Endothelial cell of umbilical vein (primary cell): ENCODE results near the gene MEI1. TPM values are rescaled to one million over a fixed set of nuclear protein-coding genes. Genes with fewer than 3 reads are reported as not detected.
"Not testable (repeated sequence)": the region's sequence is repeated elsewhere in the genome, so short reads cannot be mapped to it uniquely, and the experiment has no call there.

Experiments used
- BruUV-seq: library from RNA; stranded (reverse); fragments of 400-500 nt; replicated peaks from 2 replicates; lab custom pipeline; 2021; lab: Mats Ljungman, UMichigan
- CTCF ChIA-PET: fragments of 300-600, 350-600 bp; sonication (Branson Sonifier 250); formaldehyde crosslinking; loops from one replicate; lab custom pipeline; 2021; ENCODE audit warnings: antibody characterized with exemption, inconsistent platforms; lab: Charles Lee
- POLR2A ChIA-PET: fragments of 300-600, 350-600 bp; sonication (Branson Sonifier 250); formaldehyde crosslinking; loops from one replicate; lab custom pipeline; 2021; ENCODE audit warnings: antibody characterized with exemption, inconsistent platforms; lab: Charles Lee
- DNase-seq: peaks from one replicate; pipeline ENCODE4 v3.0.0-alpha.2; 2011; ENCODE audit warnings: low read depth, low spot score
- FAIRE-seq: peaks from 2 replicates; lab custom pipeline; 2011; peaks lifted over from hg19 to GRCh38; lab: Jason Lieb, UNC
- H2AFZ ChIP-seq: 2 replicates; pipeline ENCODE4 v1.6.0; 2012; ENCODE audit warnings: low read depth, low read length, control low read depth, inconsistent platforms
- H3K27ac ChIP-seq: 2 replicates; pipeline ENCODE4 v1.5.1; 2011; ENCODE audit warnings: low read depth, mild to moderate bottlenecking, control low read depth, low read length, moderate library complexity; ENCODE audit not compliant: insufficient read depth
- H3K27me3 ChIP-seq, 2 experiments: 2 replicates each; pipeline versions ENCODE4 v1.6.0 to v1.6.1; 2011; ENCODE audit warnings: low read length in 2 of 2, mixed read lengths in 1 of 2; ENCODE audit not compliant: control insufficient read depth in 2 of 2, insufficient read depth in 2 of 2
- H3K36me3 ChIP-seq, 2 experiments: 2 replicates in 1 of 2; 3 replicates in 1 of 2; pipeline ENCODE4 v1.5.1; 2011; ENCODE audit warnings: low read length in 2 of 2, mild to moderate bottlenecking in 1 of 2, moderate library complexity in 1 of 2; ENCODE audit not compliant: control insufficient read depth in 2 of 2, insufficient read depth in 2 of 2; ENCODE audit errors: extremely low read depth in 1 of 2
- H3K4me1 ChIP-seq: 3 replicates; pipeline ENCODE4 v1.5.1; 2011; ENCODE audit warnings: mild to moderate bottlenecking, low read length; ENCODE audit not compliant: control insufficient read depth, insufficient read depth; ENCODE audit errors: extremely low read depth
- H3K4me2 ChIP-seq: 2 replicates; pipeline ENCODE4 v1.6.1; 2011; ENCODE audit warnings: low read length, control low read depth, mixed read lengths; ENCODE audit not compliant: insufficient read depth
- H3K4me3 ChIP-seq, 3 experiments: fragments of 200-600 bp in 1 of 3; sonication (generic), shearing (Covaris generic) in 1 of 3; replicated peaks in 1 of 3; 2 replicates each; pipeline ENCODE4 v1.5.1; 2011 to 2016; ENCODE audit warnings: control low read depth in 3 of 3, low read length in 3 of 3, mild to moderate bottlenecking in 2 of 3, inconsistent platforms in 1 of 3, low read depth in 1 of 3, moderate library complexity in 1 of 3; ENCODE audit not compliant: insufficient read depth in 1 of 3
- H3K79me2 ChIP-seq: 2 replicates; pipeline ENCODE4 v1.6.0; 2012; ENCODE audit warnings: low read length, inconsistent platforms; ENCODE audit not compliant: control insufficient read depth, insufficient read depth
- H3K9ac ChIP-seq: replicated peaks from 2 replicates; pipeline ENCODE3; 2011; ENCODE audit warnings: low read length, control low read depth; ENCODE audit not compliant: insufficient read depth; ENCODE audit errors: extremely low read depth
- H3K9me1 ChIP-seq: replicated peaks from 3 replicates; pipeline ENCODE4 v1.6.0; 2011; ENCODE audit warnings: mild to moderate bottlenecking, low read length; ENCODE audit not compliant: control insufficient read depth, insufficient read depth; ENCODE audit errors: extremely low read depth
- H3K9me3 ChIP-seq: replicated peaks from 2 replicates; pipeline ENCODE4 v1.5.1; 2012; ENCODE audit warnings: low read length, inconsistent platforms; ENCODE audit not compliant: control insufficient read depth, insufficient read depth
- H4K20me1 ChIP-seq: replicated peaks from 2 replicates; pipeline ENCODE3; 2011; ENCODE audit warnings: mild to moderate bottlenecking, low read length; ENCODE audit not compliant: control insufficient read depth, insufficient read depth; ENCODE audit errors: extremely low read depth
- CTCF ChIP-seq, 2 donors: IDR thresholded peaks; 1 replicate in 1 of 2; 2 replicates in 1 of 2; pipeline ENCODE4 v1.5.1; 2011; ENCODE audit warnings: low read length in 2 of 2, mild to moderate bottlenecking in 2 of 2, moderate library complexity in 2 of 2, control low read depth in 1 of 2, inconsistent platforms in 1 of 2, low read depth in 1 of 2; ENCODE audit not compliant: insufficient read depth in 1 of 2; ENCODE audit errors: extremely low read depth in 1 of 2
- EZH2 ChIP-seq: IDR thresholded peaks from 2 replicates; pipeline ENCODE4 v1.6.1; 2012; ENCODE audit warnings: borderline replicate concordance, low read depth, mild to moderate bottlenecking, moderate library complexity, low read length, inconsistent platforms; ENCODE audit not compliant: severe bottlenecking
- FOS ChIP-seq: IDR thresholded peaks from 2 replicates; pipeline ENCODE4 v1.6.1; 2011; ENCODE audit warnings: mild to moderate bottlenecking, low read length, moderate library complexity, borderline replicate concordance; ENCODE audit not compliant: insufficient read depth
- GATA2 ChIP-seq: IDR thresholded peaks from 2 replicates; pipeline ENCODE4 v1.7.0; 2011; ENCODE audit warnings: low read depth, mild to moderate bottlenecking, moderate library complexity, mixed read lengths, low read length; ENCODE audit not compliant: insufficient read length, insufficient read depth
- JUN ChIP-seq: IDR thresholded peaks from 2 replicates; pipeline ENCODE4 v1.6.1; 2011; ENCODE audit warnings: borderline replicate concordance, low read depth; ENCODE audit not compliant: insufficient read length, insufficient read depth
- MYC ChIP-seq: IDR thresholded peaks from one replicate; pipeline ENCODE4 v1.6.1; 2011; ENCODE audit warnings: mild to moderate bottlenecking, low read depth, low read length
- POLR2A ChIP-seq: IDR thresholded peaks from 2 replicates; pipeline ENCODE4 v1.6.1; 2012; ENCODE audit warnings: low read depth, mild to moderate bottlenecking, control low read depth, low read length
- POLR2AphosphoS5 ChIP-seq: IDR thresholded peaks from 2 replicates; pipeline ENCODE4 v1.6.1; 2012; ENCODE audit warnings: low read depth, mild to moderate bottlenecking, control low read depth, low read length, moderate library complexity; ENCODE audit not compliant: insufficient read depth
- dilution Hi-C: fragments of 300-500 bp; cut with MboI; formaldehyde crosslinking; loops from one replicate; pipeline ENCODE4 v1.15.0; 2019; ENCODE audit warnings: low sequenced_read_pairs; ENCODE audit not compliant: extremely low pct_ligation_motif_present
- intact Hi-C: fragments of 100-400 bp; cut with micrococcal nuclease; formaldehyde crosslinking; loops from one replicate; pipeline ENCODE4 v1.10.0; 2022
- polyA plus RNA-seq, 4 experiments: library from polyadenylated mRNA; depleted of rRNA in 3 of 4; stranded (reverse) in 3 of 4; unstranded in 1 of 4; fragments of >200 nt; gene quantifications; 2 replicates each; pipeline versions ENCODE4 v1.2.1 to v1.2.3, GENCODE V29; 2011 to 2012; ENCODE audit warnings: missing spikeins in 1 of 4
- total RNA-seq: library from RNA; stranded (reverse); gene quantifications from 2 replicates; pipeline ENCODE4 v1.2.3, GENCODE V29; 2021
- TF ChIP-seq, protein P1 (sequence below): IDR thresholded peaks from 2 replicates; pipeline ENCODE4 v1.6.1; 2011; ENCODE audit not compliant: insufficient read depth, insufficient read length

The MEI1 gene
- total and polyA plus RNA-seq, 2 donors (not counting 3 experiments of a cell fraction or from before 2014, with no cell fraction given), result 1.5 to 1.9 TPM

- peaks cover 15% of the 10 kb centered on the region for H3K4me1 ChIP-seq
- H3K4me2 ChIP-seq, result no peak overlapping the region
- peaks cover 2% of the 10 kb centered on the region for H3K79me2 ChIP-seq
- no TSS peak for BruUV-seq
- H2AFZ ChIP-seq, result no peak overlapping the region
- H4K20me1 ChIP-seq, result no peaks in the 10 kb centered on the region
- H3K27me3 ChIP-seq, result no peaks in the 10 kb centered on the region
- FAIRE-seq (no peak), DNase-seq (peak; percentile 37)
- no peaks in the 10 kb centered on the region for H3K9me3 ChIP-seq
- peak overlapping the region; percentile 22 for H3K9ac ChIP-seq
- intact Hi-C loops (loop anchor here (5.0 kb wide), 1 partner anchor 47 kb away; the partner anchor contains the start of genes DESI1 and XRCC6), dilution Hi-C loops (no loop called here)
- H3K27ac ChIP-seq, result peak overlapping the region; percentile 38
- no peaks in the 10 kb centered on the region for H3K9me1 ChIP-seq
- TF ChIP-seq FOS, result no peak
- no peak for TF ChIP-seq EZH2
- no peak for TF ChIP-seq JUN
- TF ChIP-seq, protein P1, sequence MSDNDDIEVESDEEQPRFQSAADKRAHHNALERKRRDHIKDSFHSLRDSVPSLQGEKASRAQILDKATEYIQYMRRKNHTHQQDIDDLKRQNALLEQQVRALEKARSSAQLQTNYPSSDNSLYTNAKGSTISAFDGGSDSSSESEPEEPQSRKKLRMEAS, result no peak
- TF ChIP-seq POLR2AphosphoS5, result no peak
- no peak for TF ChIP-seq GATA2
- TF ChIP-seq CTCF (IDR thresholded peaks at IDR 0.05; ENCODE audit: extremely low read depth in 1 of 2, insufficient read depth in 1 of 2, low read depth in 1 of 2, low read length in 2 of 2), result no peak
- no peak for TF ChIP-seq POLR2A
- TF ChIP-seq MYC, result no peak
- peaks cover 8 to 15% of the 10 kb centered on the region in 2 experiments for H3K36me3 ChIP-seq
- POLR2A ChIA-PET, result no interaction called here
- CTCF ChIA-PET, result interaction anchor here (1.4 kb wide), 1 partner anchor 272 kb away, joined by 4 read pairs; no protein-coding TSS in a partner anchor
- H3K4me3 ChIP-seq, result no peak overlapping the region
Observed at GRCh38 chr22:41668971-41669911, 30.1 kb upstream of the MEI1 start.

DNA sequence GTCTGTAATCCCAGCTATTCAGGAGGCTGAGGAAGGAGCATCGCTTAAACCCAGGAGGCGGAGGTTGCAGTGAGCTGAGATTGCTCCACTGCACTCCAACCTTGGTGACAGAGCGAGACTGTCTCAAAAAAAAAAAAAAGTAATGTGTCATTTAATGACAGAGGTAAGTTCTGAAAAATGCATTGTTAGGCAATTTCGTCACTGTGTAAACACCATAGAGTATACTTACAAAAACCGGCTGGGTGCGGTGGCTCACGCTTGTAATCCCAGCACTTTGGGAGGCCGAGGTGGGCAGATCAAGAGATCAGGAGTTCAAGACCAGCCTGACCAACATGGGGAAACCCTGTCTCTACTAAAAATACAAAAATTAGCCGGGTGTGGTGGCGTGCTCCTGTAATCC, 27.2 kb upstream of the MEI1 start:
- dilution Hi-C loops, H3K9me1 ChIP-seq, H3K27me3 ChIP-seq, H4K20me1 ChIP-seq, H3K9ac ChIP-seq, H3K9me3 ChIP-seq, intact Hi-C loops, H3K4me3 ChIP-seq, H2AFZ ChIP-seq, DNase-seq, FAIRE-seq, H3K4me2 ChIP-seq, BruUV-seq, POLR2A ChIA-PET, H3K27ac ChIP-seq, H3K79me2 ChIP-seq: not testable (repeated sequence)
- CTCF ChIA-PET, result interaction anchor here (1.3 kb wide), 1 partner anchor 9 kb away, joined by 3 read pairs; no protein-coding TSS in a partner anchor
- Histone ChIP-seq H3K4me1 (peaks cover 12% of the 10 kb centered on the region), H3K36me3 (peaks cover 0 to 11% of the 10 kb centered on the region in 2 experiments)
